ENCODE results near the gene GOT2.
A peak's percentile ranks its signal among the peaks of the same experiment; 100 is the strongest.
"Not testable (repeated sequence)": the region's sequence is repeated elsewhere in the genome, so short reads cannot be mapped to it uniquely, and the experiment has no call there.

The GOT2 gene

DNA sequence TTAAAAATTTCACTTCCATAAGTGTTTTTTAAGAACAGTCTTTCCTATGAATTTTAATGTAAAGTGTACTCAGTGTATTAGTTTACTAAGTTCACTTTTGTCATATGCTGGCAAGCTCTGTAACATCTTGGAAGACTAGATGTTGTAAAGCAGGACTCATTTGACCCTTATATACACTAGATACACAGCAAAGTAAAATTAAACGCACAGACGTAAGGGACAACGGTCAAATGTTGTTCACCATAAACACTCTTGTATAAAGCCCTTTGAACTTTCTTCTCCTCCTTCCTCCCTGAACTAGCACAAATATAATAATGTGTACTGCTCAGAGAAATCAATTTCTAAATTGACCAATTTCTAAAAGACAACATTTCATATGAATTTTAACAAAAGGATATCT is 7.0 kb upstream of the GOT2 start:
- H3K9ac ChIP-seq (ENCODE audit: low read depth in 1 of 2, low read length in 2 of 2) = no peak overlapping the region
- H3K4me3 ChIP-seq (ENCODE audit: low read depth in 1 of 2, low read length in 2 of 2) = no peak overlapping the region
- no peak overlapping the region for H3K27ac ChIP-seq (ENCODE audit: low read depth, low read length)
- peaks cover 4 to 12% of the 10 kb centered on the region in 2 donors for H3K4me1 ChIP-seq (ENCODE audit: control insufficient read depth in 1 of 2, insufficient read depth in 2 of 2, low read length in 2 of 2)
- no peaks in the 10 kb centered on the region for H3K27me3 ChIP-seq (ENCODE audit: control insufficient read depth in 1 of 2, insufficient read depth in 2 of 2, low read length in 2 of 2)
- no peaks in the 10 kb centered on the region for H3K36me3 ChIP-seq (ENCODE audit: control insufficient read depth in 1 of 2, insufficient read depth in 2 of 2, low read length in 2 of 2)
- no peaks in the 10 kb centered on the region for H3K9me3 ChIP-seq (ENCODE audit: control insufficient read depth in 1 of 2, low read length in 2 of 2)

DNA sequence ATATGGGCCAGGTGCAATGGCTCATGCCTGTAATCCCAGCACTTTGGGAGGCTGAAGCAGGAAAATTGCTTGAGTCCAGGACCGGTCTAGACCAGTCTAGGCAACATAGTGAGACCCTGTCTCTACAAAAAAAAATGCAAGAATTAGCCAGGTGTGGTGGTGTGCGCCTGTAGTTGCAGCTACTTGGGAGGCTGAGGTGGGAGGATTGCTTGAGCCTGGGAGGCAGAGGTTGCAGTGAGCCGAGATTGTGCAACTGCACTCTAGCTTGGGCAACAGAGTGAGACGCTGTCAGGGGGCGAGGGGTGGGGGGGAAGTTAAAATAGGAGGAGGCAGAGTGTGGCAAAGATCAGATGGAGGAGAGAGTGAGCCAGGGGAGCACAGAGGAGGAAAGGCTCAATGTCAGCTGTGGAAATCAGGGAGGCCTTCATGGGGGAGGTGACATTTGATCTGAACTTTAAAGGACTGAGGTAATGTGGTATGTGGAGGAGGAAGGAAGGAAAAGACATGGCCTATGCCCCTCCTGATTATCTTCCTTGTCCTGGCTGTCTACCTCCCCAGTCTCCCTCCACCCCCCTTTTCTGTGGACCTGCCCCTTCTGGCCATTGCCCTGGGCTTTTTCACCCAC is 4.7 kb upstream of the GOT2 start:
- no peaks in the 10 kb centered on the region for H3K36me3 ChIP-seq (ENCODE audit: control insufficient read depth in 1 of 2, insufficient read depth in 2 of 2, low read length in 2 of 2)
- H3K9ac ChIP-seq (ENCODE audit: low read depth in 1 of 2, low read length in 2 of 2) = no peak overlapping the region
- H3K4me1 ChIP-seq (ENCODE audit: control insufficient read depth in 1 of 2, insufficient read depth in 2 of 2, low read length in 2 of 2) = peaks cover 6 to 12% of the 10 kb centered on the region in 2 donors
- H3K27ac ChIP-seq (ENCODE audit: low read depth, low read length) = no peak overlapping the region
- H3K27me3 ChIP-seq (ENCODE audit: control insufficient read depth in 1 of 2, insufficient read depth in 2 of 2, low read length in 2 of 2) = no peaks in the 10 kb centered on the region
- H3K4me3 ChIP-seq (ENCODE audit: low read depth in 1 of 2, low read length in 2 of 2) = no peak overlapping the region
- no peaks in the 10 kb centered on the region for H3K9me3 ChIP-seq (ENCODE audit: control insufficient read depth in 1 of 2, low read length in 2 of 2)

DNA sequence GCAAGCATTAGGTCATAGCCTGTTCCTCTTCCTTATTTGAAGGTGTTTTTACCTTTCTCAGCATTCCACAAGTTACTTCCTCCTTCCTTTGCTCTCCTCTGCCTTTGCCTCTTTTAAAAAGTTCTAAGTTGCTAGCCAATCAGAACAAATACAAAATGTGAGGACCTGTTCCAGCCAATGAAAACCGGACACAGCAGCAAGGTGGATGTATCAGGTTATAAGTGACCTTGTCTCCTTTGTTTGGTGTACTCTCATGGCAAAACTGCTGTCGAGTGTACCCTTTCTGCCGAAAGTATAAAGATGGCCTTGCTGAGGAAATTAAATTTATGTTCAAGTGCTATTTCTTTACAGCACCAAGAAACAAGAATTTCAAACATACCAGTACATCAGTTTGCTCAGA is 2.2 kb upstream of the GOT2 start:
- H3K9ac ChIP-seq (ENCODE audit: low read depth in 1 of 2, low read length in 2 of 2); H3K9me3 ChIP-seq (ENCODE audit: control insufficient read depth in 1 of 2, low read length in 2 of 2); H3K27me3 ChIP-seq (ENCODE audit: control insufficient read depth in 1 of 2, insufficient read depth in 2 of 2, low read length in 2 of 2); H3K27ac ChIP-seq (ENCODE audit: low read depth, low read length); H3K36me3 ChIP-seq (ENCODE audit: control insufficient read depth in 1 of 2, insufficient read depth in 2 of 2, low read length in 2 of 2); H3K4me3 ChIP-seq (ENCODE audit: low read depth in 1 of 2, low read length in 2 of 2): not testable (repeated sequence)
- H3K4me1 ChIP-seq (ENCODE audit: control insufficient read depth in 1 of 2, insufficient read depth in 2 of 2, low read length in 2 of 2) = peaks cover 16 to 25% of the 10 kb centered on the region in 2 donors

DNA sequence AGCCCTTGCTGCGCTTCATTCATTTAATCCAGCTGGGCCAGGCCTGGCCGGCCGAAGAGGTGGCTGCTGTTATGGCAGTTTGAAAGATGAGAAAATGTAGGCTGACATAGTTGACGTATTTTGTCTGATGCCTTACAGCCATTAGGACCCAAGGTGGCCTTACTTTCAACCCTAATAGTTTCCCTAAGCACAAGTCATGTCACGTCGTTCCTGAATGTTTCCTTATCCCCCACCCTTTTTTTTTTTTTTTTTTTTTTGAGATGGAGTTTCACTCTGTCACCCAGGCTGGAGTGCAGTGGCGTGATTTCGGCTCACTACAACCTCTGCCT is 307 bp upstream of the GOT2 start:
- Histone ChIP-seq H3K27me3 (ENCODE audit: control insufficient read depth in 1 of 2, insufficient read depth in 2 of 2, low read length in 2 of 2) (no peaks in the 10 kb centered on the region), H3K9ac (ENCODE audit: low read depth in 1 of 2, low read length in 2 of 2) (peak overlapping the region; percentile 74 to 89), H3K9me3 (ENCODE audit: control insufficient read depth in 1 of 2, low read length in 2 of 2) (no peaks in the 10 kb centered on the region), H3K36me3 (ENCODE audit: control insufficient read depth in 1 of 2, insufficient read depth in 2 of 2, low read length in 2 of 2) (no peaks in the 10 kb centered on the region), H3K27ac (ENCODE audit: low read depth, low read length) (no peak overlapping the region), H3K4me3 (ENCODE audit: low read depth in 1 of 2, low read length in 2 of 2) (peak overlapping the region; percentile 92 to 95), H3K4me1 (ENCODE audit: control insufficient read depth in 1 of 2, insufficient read depth in 2 of 2, low read length in 2 of 2) (peaks cover 16 to 18% of the 10 kb centered on the region in 2 donors)

DNA sequence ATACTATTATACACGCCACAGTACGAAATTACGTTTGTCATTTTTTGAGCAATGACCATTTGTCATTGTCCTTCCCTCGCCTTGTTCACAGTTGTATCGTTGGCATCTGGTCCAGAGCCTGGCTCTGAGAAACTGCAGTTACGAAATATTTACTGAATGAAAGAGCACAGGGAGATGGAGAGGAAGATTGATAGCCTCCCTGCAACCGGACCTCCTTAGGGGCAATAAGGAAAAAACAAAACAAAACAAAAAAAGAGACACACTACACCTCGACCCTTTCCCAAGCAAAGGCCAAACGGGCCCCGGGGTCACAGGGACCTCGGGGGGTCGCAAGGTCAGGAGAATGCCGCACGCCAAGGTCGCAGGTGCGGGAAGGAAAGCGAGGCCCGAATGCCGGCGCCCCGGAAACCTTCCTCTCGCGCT is 857 bp downstream of the GOT2 start:
- H3K9me3 ChIP-seq (ENCODE audit: control insufficient read depth in 1 of 2, low read length in 2 of 2) = no peaks in the 10 kb centered on the region
- peaks cover 12 to 14% of the 10 kb centered on the region in 2 donors for H3K4me1 ChIP-seq (ENCODE audit: control insufficient read depth in 1 of 2, insufficient read depth in 2 of 2, low read length in 2 of 2)
- peak overlapping the region; percentile 74 to 89 for H3K9ac ChIP-seq (ENCODE audit: low read depth in 1 of 2, low read length in 2 of 2)
- H3K27me3 ChIP-seq (ENCODE audit: control insufficient read depth in 1 of 2, insufficient read depth in 2 of 2, low read length in 2 of 2) = no peaks in the 10 kb centered on the region
- peak overlapping the region; percentile 10 for H3K27ac ChIP-seq (ENCODE audit: low read depth, low read length)
- peak overlapping the region; percentile 92 to 95 for H3K4me3 ChIP-seq (ENCODE audit: low read depth in 1 of 2, low read length in 2 of 2)
- H3K36me3 ChIP-seq (ENCODE audit: control insufficient read depth in 1 of 2, insufficient read depth in 2 of 2, low read length in 2 of 2) = no peaks in the 10 kb centered on the region

DNA sequence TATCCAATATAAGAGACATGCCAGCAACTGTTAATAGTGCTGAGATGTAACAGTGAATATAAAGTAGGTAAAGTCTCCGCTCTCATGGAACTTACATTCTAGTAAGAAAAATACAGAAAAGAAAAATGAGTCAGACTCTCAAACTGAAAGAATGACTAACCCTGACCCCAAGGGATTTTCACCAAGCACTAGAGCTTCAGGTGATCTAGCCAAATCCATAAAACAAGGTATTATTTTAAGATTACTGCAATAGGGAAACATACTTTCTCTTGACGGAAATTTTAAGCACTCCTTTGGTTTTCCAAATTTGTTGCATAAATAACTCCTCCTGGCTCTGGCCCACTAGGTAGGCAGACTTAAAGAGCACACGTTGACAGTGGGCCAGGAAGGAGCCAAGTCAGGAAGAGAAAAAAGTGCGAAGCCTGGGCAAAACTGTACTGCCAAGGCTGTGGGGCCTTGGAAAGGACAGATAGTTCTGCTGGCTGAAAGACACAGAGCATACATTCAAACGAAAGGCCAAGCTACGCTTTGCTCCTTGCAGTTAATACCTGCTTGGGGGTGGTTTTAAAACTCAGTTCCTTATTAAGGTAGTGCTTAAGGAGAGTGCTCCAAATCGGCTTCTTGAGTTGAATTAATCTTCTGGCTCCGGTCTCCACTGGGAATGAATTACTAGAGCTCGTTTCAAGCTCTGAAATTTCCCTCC is 1.4 kb downstream of the GOT2 start:
- H3K9me3 ChIP-seq (ENCODE audit: control insufficient read depth in 1 of 2, low read length in 2 of 2) = no peaks in the 10 kb centered on the region
- H3K4me1 ChIP-seq (ENCODE audit: control insufficient read depth in 1 of 2, insufficient read depth in 2 of 2, low read length in 2 of 2) = peaks cover 12 to 17% of the 10 kb centered on the region in 2 donors
- H3K36me3 ChIP-seq (ENCODE audit: control insufficient read depth in 1 of 2, insufficient read depth in 2 of 2, low read length in 2 of 2) = no peaks in the 10 kb centered on the region
- H3K4me3 ChIP-seq (ENCODE audit: low read depth in 1 of 2, low read length in 2 of 2) = peak overlapping the region; percentile 92 to 95
- peak overlapping the region; percentile 74 to 89 for H3K9ac ChIP-seq (ENCODE audit: low read depth in 1 of 2, low read length in 2 of 2)
- no peak overlapping the region for H3K27ac ChIP-seq (ENCODE audit: low read depth, low read length)
- H3K27me3 ChIP-seq (ENCODE audit: control insufficient read depth in 1 of 2, insufficient read depth in 2 of 2, low read length in 2 of 2) = no peaks in the 10 kb centered on the region

DNA sequence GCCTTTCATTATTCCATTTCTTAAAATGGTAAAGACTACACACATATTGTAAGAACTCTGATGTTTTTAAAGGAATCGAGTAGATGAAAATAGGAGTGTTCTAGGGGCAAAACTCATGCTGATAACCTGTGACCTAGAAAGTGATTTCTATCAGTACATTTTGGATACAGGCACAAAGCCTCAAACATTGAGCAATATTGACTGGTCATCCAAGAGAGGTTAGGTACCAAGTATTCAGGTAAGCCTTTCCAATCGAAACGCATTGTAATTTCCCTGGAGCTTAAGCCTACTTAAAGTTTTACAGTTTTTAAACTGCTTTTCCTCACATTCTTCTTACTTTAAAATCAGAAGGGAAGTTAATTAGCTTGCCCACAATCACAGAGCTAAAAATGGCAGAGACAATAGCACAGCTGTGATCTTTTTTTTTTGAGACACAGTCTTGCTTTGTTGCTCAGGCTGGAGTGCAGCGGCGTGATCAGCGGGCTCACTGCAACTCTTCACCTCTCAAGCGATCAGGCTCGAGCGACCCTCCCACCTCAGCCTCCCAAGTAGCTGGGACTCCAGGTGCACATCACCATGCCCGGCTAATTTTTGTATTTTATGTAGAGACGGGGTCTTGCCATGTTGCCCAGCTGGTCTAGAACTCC is 3.3 kb downstream of the GOT2 start:
- no peak overlapping the region for H3K9ac ChIP-seq (ENCODE audit: low read depth in 1 of 2, low read length in 2 of 2)
- H3K36me3 ChIP-seq (ENCODE audit: control insufficient read depth in 1 of 2, insufficient read depth in 2 of 2, low read length in 2 of 2) = no peaks in the 10 kb centered on the region
- H3K4me1 ChIP-seq (ENCODE audit: control insufficient read depth in 1 of 2, insufficient read depth in 2 of 2, low read length in 2 of 2) = peaks cover 12 to 17% of the 10 kb centered on the region in 2 donors
- no peak overlapping the region for H3K4me3 ChIP-seq (ENCODE audit: low read depth in 1 of 2, low read length in 2 of 2)
- no peak overlapping the region for H3K27ac ChIP-seq (ENCODE audit: low read depth, low read length)
- H3K9me3 ChIP-seq (ENCODE audit: control insufficient read depth in 1 of 2, low read length in 2 of 2) = no peaks in the 10 kb centered on the region
- H3K27me3 ChIP-seq (ENCODE audit: control insufficient read depth in 1 of 2, insufficient read depth in 2 of 2, low read length in 2 of 2) = no peaks in the 10 kb centered on the region

DNA sequence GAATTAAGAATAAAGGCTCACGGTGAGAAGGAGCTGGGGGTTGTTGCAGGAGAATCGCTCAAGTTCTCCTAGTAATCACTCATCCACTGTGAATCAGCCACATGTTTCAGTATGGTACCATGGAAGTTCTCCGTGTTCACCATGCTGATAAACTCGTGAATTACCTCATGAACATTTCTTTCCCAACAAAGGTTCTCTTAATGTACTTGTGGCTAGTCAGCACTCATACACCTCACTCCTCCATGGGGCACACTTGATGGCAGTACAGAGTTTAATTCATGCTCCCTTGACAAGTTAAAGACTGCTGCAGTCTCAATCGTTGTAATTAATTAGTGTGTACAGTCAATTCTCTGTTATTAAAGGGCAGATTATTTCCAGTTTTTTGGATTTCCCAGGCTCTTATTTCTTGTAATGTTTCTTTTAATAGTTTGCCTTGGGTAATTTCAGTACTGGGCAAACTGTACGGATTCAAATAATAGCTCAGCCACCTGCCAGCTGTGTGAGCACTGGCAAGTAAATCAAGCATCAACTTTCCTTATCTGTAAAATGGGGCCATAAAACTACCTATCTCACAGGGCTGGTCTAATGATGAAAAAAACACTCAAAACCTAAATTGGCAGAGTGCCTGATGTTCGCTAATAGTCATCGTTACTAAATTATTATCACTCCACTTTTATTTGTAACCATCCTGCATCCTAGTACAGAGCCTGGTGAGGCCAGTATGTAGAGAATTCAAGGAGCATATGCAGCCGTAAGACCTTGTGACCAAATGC is 6.1 kb downstream of the GOT2 start:
- Histone ChIP-seq H3K27me3 (ENCODE audit: control insufficient read depth in 1 of 2, insufficient read depth in 2 of 2, low read length in 2 of 2) (no peaks in the 10 kb centered on the region), H3K36me3 (ENCODE audit: control insufficient read depth in 1 of 2, insufficient read depth in 2 of 2, low read length in 2 of 2) (peaks cover 0 to 9% of the 10 kb centered on the region in 2 donors), H3K4me3 (ENCODE audit: low read depth in 1 of 2, low read length in 2 of 2) (no peak overlapping the region), H3K9ac (ENCODE audit: low read depth in 1 of 2, low read length in 2 of 2) (no peak overlapping the region), H3K4me1 (ENCODE audit: control insufficient read depth in 1 of 2, insufficient read depth in 2 of 2, low read length in 2 of 2) (peaks cover 7 to 14% of the 10 kb centered on the region in 2 donors), H3K9me3 (ENCODE audit: control insufficient read depth in 1 of 2, low read length in 2 of 2) (no peaks in the 10 kb centered on the region), H3K27ac (ENCODE audit: low read depth, low read length) (no peak overlapping the region)

DNA sequence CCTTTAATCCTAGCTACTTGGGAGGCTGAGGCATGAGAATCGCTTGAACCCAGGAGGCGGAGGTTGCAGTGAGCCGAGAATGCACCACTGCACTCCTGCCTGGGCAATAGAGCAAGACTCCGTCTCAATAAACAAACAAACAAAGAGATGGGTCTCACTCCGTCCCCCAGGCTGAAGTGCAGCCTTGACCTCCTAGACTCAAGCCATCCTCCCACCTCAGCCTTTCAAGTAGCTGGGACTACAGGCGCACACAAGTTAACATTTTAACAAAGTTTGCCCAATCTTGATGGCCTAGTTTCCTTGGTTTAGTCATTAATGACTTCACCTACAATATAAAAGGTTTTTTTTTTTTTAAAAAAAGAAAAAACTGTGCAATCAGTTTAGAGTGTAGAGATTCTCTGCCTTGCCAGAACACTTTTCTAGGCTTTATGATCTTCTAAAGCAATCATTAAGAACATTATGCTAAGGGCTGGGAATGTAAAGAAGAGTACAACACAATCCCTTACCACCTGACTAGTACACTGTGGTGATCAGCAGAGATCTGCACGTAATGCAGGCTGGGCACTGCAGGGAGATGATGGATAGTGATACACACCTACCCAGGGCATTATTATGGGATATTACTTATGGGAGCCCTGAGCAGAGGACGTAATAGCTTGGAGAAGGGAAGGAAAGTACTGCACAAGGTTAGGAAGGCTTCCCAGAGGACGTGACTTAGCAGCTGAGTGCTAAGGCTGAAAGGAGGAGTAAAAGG is 6.9 kb downstream of the GOT2 start:
- Histone ChIP-seq H3K27ac (ENCODE audit: low read depth, low read length) (no peak overlapping the region), H3K9me3 (ENCODE audit: control insufficient read depth in 1 of 2, low read length in 2 of 2) (no peaks in the 10 kb centered on the region), H3K36me3 (ENCODE audit: control insufficient read depth in 1 of 2, insufficient read depth in 2 of 2, low read length in 2 of 2) (peaks cover 0 to 14% of the 10 kb centered on the region in 2 donors), H3K4me3 (ENCODE audit: low read depth in 1 of 2, low read length in 2 of 2) (no peak overlapping the region), H3K9ac (ENCODE audit: low read depth in 1 of 2, low read length in 2 of 2) (no peak overlapping the region), H3K4me1 (ENCODE audit: control insufficient read depth in 1 of 2, insufficient read depth in 2 of 2, low read length in 2 of 2) (peaks cover 0 to 6% of the 10 kb centered on the region in 2 donors), H3K27me3 (ENCODE audit: control insufficient read depth in 1 of 2, insufficient read depth in 2 of 2, low read length in 2 of 2) (no peaks in the 10 kb centered on the region)
